B cell (primary cell): ENCODE measurements around the gene GPR18. TPM values are rescaled to one million over a fixed set of nuclear protein-coding genes. Genes with fewer than 3 reads are reported as not detected.

Experiments used
- ATAC-seq: fragments of 200-7000 bp; cut with Tn5 transposase; one replicate; pipeline ENCODE4 v1.10.0; 2021; ENCODE audit warnings: low read depth, mild to moderate bottlenecking, moderate number of reproducible peaks, moderate library complexity
- CTCF ChIA-PET: fragments of 350-600 bp; sonication (Branson Sonifier 250); formaldehyde crosslinking; loops from one replicate; lab custom pipeline; 2021; ENCODE audit warnings: antibody characterized with exemption, inconsistent platforms; lab: Charles Lee
- POLR2A ChIA-PET: fragments of 350-600 bp; sonication (Branson Sonifier 250); formaldehyde crosslinking; loops from one replicate; lab custom pipeline; 2021; ENCODE audit warnings: antibody characterized with exemption; lab: Charles Lee
- DNase-seq: peaks from one replicate; pipeline ENCODE4 v3.0.0; 2013
- H2AFZ ChIP-seq: 2 replicates; pipeline ENCODE4 v1.6.1; 2012; ENCODE audit warnings: mild to moderate bottlenecking, low read depth, low read length; ENCODE audit not compliant: insufficient read depth, poor library complexity, severe bottlenecking
- H3K27ac ChIP-seq, 2 donors: 1 replicate in 1 of 2; 2 replicates in 1 of 2; pipeline ENCODE4 v1.5.1; 2012 to 2013; ENCODE audit warnings: low read length in 2 of 2, mild to moderate bottlenecking in 2 of 2, moderate library complexity in 1 of 2
- H3K27me3 ChIP-seq, 4 experiments: fragments of 200-600 bp in 1 of 4; sonication (generic) in 1 of 4; replicated peaks in 1 of 4; 1 replicate in 2 of 4; 2 replicates in 2 of 4; pipeline versions ENCODE4 v1.6.1 to v1.7.0; 2013 to 2016; ENCODE audit warnings: low read length in 3 of 4, mild to moderate bottlenecking in 2 of 4, mixed read lengths in 1 of 4, moderate library complexity in 1 of 4; ENCODE audit not compliant: insufficient read depth in 4 of 4, control insufficient read depth in 3 of 4; ENCODE audit errors: control extremely low read depth in 1 of 4
- H3K36me3 ChIP-seq, 2 experiments: replicated peaks in 1 of 2; 1 replicate in 1 of 2; 2 replicates in 1 of 2; pipeline versions ENCODE4 v1.6.1 to v1.7.1; 2013; ENCODE audit warnings: low read length in 1 of 2; ENCODE audit not compliant: insufficient read depth in 2 of 2, control insufficient read depth in 1 of 2; ENCODE audit errors: control extremely low read depth in 1 of 2, extremely low read depth in 1 of 2
- H3K4me1 ChIP-seq, 2 donors: fragments of 200-600 bp in 1 of 2; sonication (generic) in 1 of 2; 1 replicate in 1 of 2; 2 replicates in 1 of 2; pipeline versions ENCODE4 v1.5.1 to v1.6.1; 2013 to 2017; ENCODE audit warnings: low read length in 2 of 2; ENCODE audit not compliant: control insufficient read depth in 2 of 2, insufficient read depth in 2 of 2
- H3K4me2 ChIP-seq: replicated peaks from 2 replicates; pipeline ENCODE3; 2012; ENCODE audit warnings: mild to moderate bottlenecking, low read depth, low read length; ENCODE audit not compliant: poor library complexity, severe bottlenecking
- H3K4me3 ChIP-seq, 5 experiments: fragments of 200-600 bp in 1 of 5; sonication (generic) in 1 of 5; 1 replicate in 3 of 5; 2 replicates in 2 of 5; pipeline versions ENCODE4 v1.5.1 to v1.7.0; 2011 to 2016; ENCODE audit warnings: low read length in 4 of 5, mild to moderate bottlenecking in 4 of 5, low read depth in 2 of 5, control low read depth in 1 of 5, moderate library complexity in 1 of 5; ENCODE audit not compliant: insufficient read depth in 1 of 5; ENCODE audit errors: control extremely low read depth in 1 of 5, extremely low read depth in 1 of 5
- H3K79me2 ChIP-seq: fragments of 200-600 bp; sonication (generic); one replicate; pipeline ENCODE4 v1.6.0; 2016; ENCODE audit warnings: low read length; ENCODE audit not compliant: control insufficient read depth, insufficient read depth
- H3K9ac ChIP-seq: fragments of 200-600 bp; sonication (generic); 2 replicates; pipeline ENCODE4 v1.6.1; 2017; ENCODE audit warnings: mild to moderate bottlenecking, low read length, moderate library complexity
- H3K9me3 ChIP-seq, 3 donors: one replicate each; pipeline versions ENCODE4 v1.6.1 to v1.7.1; 2013; ENCODE audit warnings: low read length in 2 of 3; ENCODE audit not compliant: control insufficient read depth in 2 of 3, insufficient read depth in 1 of 3; ENCODE audit errors: control extremely low read depth in 1 of 3
- H4K20me1 ChIP-seq: 2 replicates; pipeline ENCODE4 v1.6.0; 2012; ENCODE audit warnings: mild to moderate bottlenecking, low read length; ENCODE audit not compliant: insufficient read depth, control insufficient read depth, poor library complexity, severe bottlenecking
- H3K27ac Mint-ChIP-seq: one replicate; pipeline ENCODE4 v1.8.0; 2021; ENCODE audit warnings: mixed read lengths
- H3K27me3 Mint-ChIP-seq: one replicate; pipeline ENCODE4 v1.8.0; 2021; ENCODE audit warnings: mixed read lengths
- H3K4me1 Mint-ChIP-seq: one replicate; pipeline ENCODE4 v1.8.0; 2021; ENCODE audit warnings: mixed read lengths
- H3K4me3 Mint-ChIP-seq: one replicate; pipeline ENCODE4 v1.8.0; 2021; ENCODE audit warnings: mixed read lengths
- H3K9me3 Mint-ChIP-seq: one replicate; pipeline ENCODE4 v1.8.0; 2022; ENCODE audit warnings: mixed read lengths; ENCODE audit not compliant: insufficient read depth
- EZH2 ChIP-seq: IDR thresholded peaks from 2 replicates; pipeline ENCODE4 v1.6.1; 2012; ENCODE audit warnings: borderline replicate concordance, low read depth, mild to moderate bottlenecking, moderate library complexity, low read length; ENCODE audit not compliant: insufficient read depth, poor library complexity, severe bottlenecking
- WGBS: methylation state at CpG from one replicate; pipeline ENCODE4 v1.1.5; 2013; ENCODE audit warnings: missing lambda C conversion rate; ENCODE audit not compliant: insufficient coverage; 5-methylcytosine and 5-hydroxymethylcytosine counted together
- intact Hi-C: fragments of 100-400 bp; cut with micrococcal nuclease; formaldehyde crosslinking; loops from one replicate; pipeline ENCODE4 v1.10.0; 2022
- polyA plus RNA-seq: library from polyadenylated mRNA; depleted of rRNA; stranded (reverse); fragments of >200 nt; gene quantifications from 2 replicates; pipeline ENCODE4 v1.2.3, GENCODE V29; 2012
- total RNA-seq, 2 donors: library from RNA; stranded (reverse); fragments of 120-200 nt in 1 of 2; gene quantifications; 1 replicate in 1 of 2; 2 replicates in 1 of 2; pipeline versions ENCODE4 v1.2.3 to v1.2.4, GENCODE V29; 2013 to 2022
- TF ChIP-seq, protein P1 (sequence below): fragments of 200-600 bp; IDR thresholded peaks from one replicate; pipeline ENCODE4 v1.8.0; 2022; ENCODE audit warnings: antibody characterized with exemption, mild to moderate bottlenecking

GPR18 gene
- total and polyA plus RNA-seq, 2 donors (not counting 1 experiment from before 2014, with no cell fraction given), result 19.1 to 54.8 TPM

DNA sequence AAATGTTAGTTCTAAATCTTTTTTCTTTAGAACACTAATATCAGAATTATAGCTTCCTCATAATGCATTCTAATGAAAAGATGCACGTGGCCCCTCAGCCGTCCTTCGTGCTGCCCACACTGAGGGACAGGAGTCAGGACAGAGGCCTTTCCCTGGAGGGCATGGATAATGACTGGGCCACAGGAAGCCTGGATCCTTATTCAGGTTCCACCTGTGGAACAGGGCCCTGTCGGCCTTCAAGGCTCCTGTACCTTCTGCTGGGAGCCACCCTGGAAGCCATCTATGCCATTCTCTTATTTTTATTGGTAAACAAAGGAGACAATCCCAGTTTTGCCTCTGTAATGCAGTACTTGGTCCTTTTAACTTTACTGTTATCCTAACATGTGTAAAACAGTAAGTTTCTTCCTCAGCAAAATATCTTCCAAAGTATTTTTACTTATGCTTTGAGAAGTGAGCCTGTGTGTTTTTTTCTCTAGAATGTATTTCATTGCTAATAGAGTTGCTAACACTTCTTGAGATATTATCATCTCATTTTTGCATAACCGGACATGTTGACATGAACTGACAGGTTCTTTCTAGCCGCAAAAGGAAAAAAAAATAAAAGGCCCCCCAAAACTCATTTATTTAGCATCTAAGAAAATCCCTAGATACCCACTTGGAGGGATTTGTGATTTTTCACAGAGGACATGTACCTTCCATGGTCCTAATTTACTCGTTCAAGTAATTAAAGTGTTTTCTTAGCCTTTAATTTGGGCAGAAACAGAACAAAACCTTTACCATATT is 43.1 kb upstream of the GPR18 start:
- TF ChIP-seq, protein P1, sequence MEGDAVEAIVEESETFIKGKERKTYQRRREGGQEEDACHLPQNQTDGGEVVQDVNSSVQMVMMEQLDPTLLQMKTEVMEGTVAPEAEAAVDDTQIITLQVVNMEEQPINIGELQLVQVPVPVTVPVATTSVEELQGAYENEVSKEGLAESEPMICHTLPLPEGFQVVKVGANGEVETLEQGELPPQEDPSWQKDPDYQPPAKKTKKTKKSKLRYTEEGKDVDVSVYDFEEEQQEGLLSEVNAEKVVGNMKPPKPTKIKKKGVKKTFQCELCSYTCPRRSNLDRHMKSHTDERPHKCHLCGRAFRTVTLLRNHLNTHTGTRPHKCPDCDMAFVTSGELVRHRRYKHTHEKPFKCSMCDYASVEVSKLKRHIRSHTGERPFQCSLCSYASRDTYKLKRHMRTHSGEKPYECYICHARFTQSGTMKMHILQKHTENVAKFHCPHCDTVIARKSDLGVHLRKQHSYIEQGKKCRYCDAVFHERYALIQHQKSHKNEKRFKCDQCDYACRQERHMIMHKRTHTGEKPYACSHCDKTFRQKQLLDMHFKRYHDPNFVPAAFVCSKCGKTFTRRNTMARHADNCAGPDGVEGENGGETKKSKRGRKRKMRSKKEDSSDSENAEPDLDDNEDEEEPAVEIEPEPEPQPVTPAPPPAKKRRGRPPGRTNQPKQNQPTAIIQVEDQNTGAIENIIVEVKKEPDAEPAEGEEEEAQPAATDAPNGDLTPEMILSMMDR, result no peak
- no peak for TF ChIP-seq EZH2
- Histone ChIP-seq H3K79me2 (peaks cover 98% of the 10 kb centered on the region), H3K36me3 (peaks cover 0 to 53% of the 10 kb centered on the region in 2 experiments), H4K20me1 (no peaks in the 10 kb centered on the region), H3K4me1 (peaks cover 82 to 88% of the 10 kb centered on the region in 2 donors), H3K4me3 (peak overlapping the region in 2 of 5 experiments; percentile 1 to 95), H3K27ac (peak overlapping the region; percentile 78 to 87), H3K27me3 (no peaks in the 10 kb centered on the region), H2AFZ (no peak overlapping the region), H3K4me2 (peak overlapping the region; percentile 68), H3K9me3 (no peaks in the 10 kb centered on the region), H3K9ac (peak overlapping the region; percentile 80)
- CTCF ChIA-PET, result interaction anchor here (0.7 to 13.9 kb wide), 18 partner anchors 10 to 138 kb away, joined by 3 to 206 read pairs (median 6); no protein-coding TSS in a partner anchor
- H3K27me3 Mint-ChIP-seq, result no peaks in the 10 kb centered on the region
- DNase-seq (no peak), ATAC-seq (no peak)
- peaks cover 76% of the 10 kb centered on the region for H3K4me1 Mint-ChIP-seq
- H3K27ac Mint-ChIP-seq, result peak overlapping the region; percentile 71
- WGBS, result 65% methylated on average over 3 of the region's 7 CpGs
- intact Hi-C loops, result loop anchor here (10.0 kb wide), 1 partner anchor 134 kb away; no protein-coding TSS in a partner anchor
- POLR2A ChIA-PET, result interaction anchor here (1.1 to 1.5 kb wide), 4 partner anchors 19 to 119 kb away, joined by 4 to 13 read pairs (median 5); no protein-coding TSS in a partner anchor
- H3K4me3 Mint-ChIP-seq, result peak overlapping the region; percentile 67
- no peaks in the 10 kb centered on the region for H3K9me3 Mint-ChIP-seq
